Endodermal cell (in vitro differentiated cells): ENCODE data around the gene FKBP2. TPM values are rescaled to one million over a fixed set of nuclear protein-coding genes. Genes with fewer than 3 reads are reported as not detected.

ENCODE experiments used
- DNase-seq: peaks from one replicate; pipeline ENCODE4 v3.0.0-alpha.2; 2017
- H3K27ac ChIP-seq: 2 replicates; pipeline ENCODE4 v1.5.1; 2013; ENCODE audit warnings: mild to moderate bottlenecking, low read depth, low read length, moderate library complexity
- H3K27me3 ChIP-seq: 2 replicates; pipeline ENCODE4 v1.6.1; 2013; ENCODE audit warnings: mild to moderate bottlenecking, low read length, moderate library complexity; ENCODE audit not compliant: insufficient read depth, control insufficient read depth, poor library complexity, severe bottlenecking
- H3K36me3 ChIP-seq: 2 replicates; pipeline ENCODE4 v1.7.0; 2013; ENCODE audit warnings: mild to moderate bottlenecking, low read length, moderate library complexity; ENCODE audit not compliant: control insufficient read depth, insufficient read depth
- H3K4me1 ChIP-seq: one replicate; pipeline ENCODE4 v1.7.0; 2013; ENCODE audit warnings: low read length; ENCODE audit not compliant: control insufficient read depth, insufficient read depth
- H3K4me3 ChIP-seq: 2 replicates; pipeline ENCODE4 v1.5.1; 2013; ENCODE audit warnings: mild to moderate bottlenecking, low read length, moderate library complexity
- H3K9ac ChIP-seq: 2 replicates; pipeline ENCODE4 v1.6.1; 2013; ENCODE audit warnings: mild to moderate bottlenecking, low read length, moderate library complexity; ENCODE audit not compliant: poor library complexity, severe bottlenecking; ENCODE audit errors: extremely low read depth
- H3K9me3 ChIP-seq: 2 replicates; pipeline ENCODE4 v1.6.1; 2013; ENCODE audit warnings: mild to moderate bottlenecking, low read length, moderate library complexity; ENCODE audit not compliant: control insufficient read depth
- H3K27ac Mint-ChIP-seq: 2 replicates; pipeline ENCODE4 v1.8.0; 2020; ENCODE audit warnings: mixed read lengths
- H3K27me3 Mint-ChIP-seq: 2 replicates; pipeline ENCODE4 v1.8.0; 2021; ENCODE audit warnings: mild to moderate bottlenecking, mixed read lengths; ENCODE audit not compliant: insufficient read depth
- H3K36me3 Mint-ChIP-seq: 2 replicates; pipeline ENCODE4 v1.8.0; 2020; ENCODE audit warnings: low read depth, mixed read lengths
- H3K4me1 Mint-ChIP-seq: 2 replicates; pipeline ENCODE4 v1.8.0; 2020; ENCODE audit warnings: mixed read lengths
- H3K4me3 Mint-ChIP-seq: 2 replicates; pipeline ENCODE4 v1.8.0; 2020; ENCODE audit warnings: mild to moderate bottlenecking, moderate library complexity, mixed read lengths
- H3K9me3 Mint-ChIP-seq: 2 replicates; pipeline ENCODE4 v1.8.0; 2020; ENCODE audit warnings: mild to moderate bottlenecking, mixed read lengths
- WGBS, 2 experiments: methylation state at CpG; one replicate each; pipeline versions ENCODE4 v1.1.5 to v1.1.7; 2013; ENCODE audit warnings: missing lambda C conversion rate in 2 of 2, mixed read lengths in 1 of 2; ENCODE audit not compliant: insufficient coverage in 1 of 2, insufficient read length in 1 of 2; 5-methylcytosine and 5-hydroxymethylcytosine counted together
- total RNA-seq, 2 donors: library from RNA; stranded (reverse); fragmentation: NEBNext Ultra II Directional in 1 of 2; extraction: Animal tissue kit (Norgen Biotek cat#: 25700) in 1 of 2; gene quantifications; 2 replicates in 1 of 2; 3 replicates in 1 of 2; pipeline ENCODE4 v1.2.1, GENCODE V29; 2021
- TF ChIP-seq, protein P1 (sequence below): fragments of 200-600 bp; sonication (generic); conservative IDR thresholded peaks from 2 replicates; pipeline ENCODE4 v1.5.0; 2021; ENCODE audit warnings: antibody characterized with exemption, mild to moderate bottlenecking

FKBP2 gene
- total RNA-seq, 2 donors from 2014 or later = 44.6 to 53.7 TPM

DNA sequence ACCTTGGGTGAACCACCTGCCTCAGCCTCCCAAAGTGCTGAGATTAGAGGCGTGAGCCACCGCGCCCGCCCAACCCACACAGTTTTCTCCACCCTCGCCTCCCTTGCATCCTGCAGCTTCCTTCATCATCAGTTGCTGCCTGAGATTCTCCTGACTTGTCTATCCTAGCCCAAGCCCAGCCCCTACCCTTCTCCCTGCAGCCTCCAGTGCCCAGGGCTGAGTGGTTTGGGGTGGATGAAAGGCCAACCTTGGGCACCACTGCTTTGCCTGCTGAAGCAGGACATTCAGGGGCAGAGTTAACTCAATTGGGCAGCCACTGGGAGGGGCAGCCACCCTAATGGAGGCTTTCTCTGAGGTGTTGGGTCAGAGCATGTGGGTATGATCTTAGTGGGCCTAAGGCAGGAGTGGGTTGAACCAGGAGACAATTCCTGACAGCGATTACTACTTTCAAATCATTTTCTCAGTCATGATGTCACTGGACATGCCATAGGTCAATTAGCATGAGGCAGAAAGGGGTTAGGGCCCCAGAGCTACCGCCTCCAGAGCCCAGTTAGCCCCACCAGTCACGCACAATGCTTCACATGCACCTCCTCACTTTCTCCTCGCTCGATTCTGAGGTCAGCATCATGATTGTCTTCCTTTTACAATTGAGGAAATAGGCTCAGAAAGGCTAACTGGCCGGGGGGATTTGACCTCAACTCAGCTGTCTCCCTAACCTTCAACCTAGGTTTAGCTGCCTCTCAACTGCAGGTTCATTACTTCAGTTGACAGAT, 1.0 kb upstream of the FKBP2 start:
- Histone ChIP-seq H3K9ac (peak overlapping the region; percentile 81), H3K4me1 (peaks cover 4% of the 10 kb centered on the region), H3K27ac (peak overlapping the region; percentile 74), H3K36me3 (peaks cover 28% of the 10 kb centered on the region), H3K4me3 (peak overlapping the region; percentile 95), H3K9me3 (no peaks in the 10 kb centered on the region), H3K27me3 (no peaks in the 10 kb centered on the region)
- Mint-ChIP-seq H3K36me3 (peaks cover 33% of the 10 kb centered on the region), H3K27me3 (no peaks in the 10 kb centered on the region), H3K9me3 (no peaks in the 10 kb centered on the region), H3K4me3 (peak overlapping the region; percentile 76), H3K4me1 (peaks cover 13% of the 10 kb centered on the region), H3K27ac (peak overlapping the region; percentile 96)
- TF ChIP-seq, protein P1, sequence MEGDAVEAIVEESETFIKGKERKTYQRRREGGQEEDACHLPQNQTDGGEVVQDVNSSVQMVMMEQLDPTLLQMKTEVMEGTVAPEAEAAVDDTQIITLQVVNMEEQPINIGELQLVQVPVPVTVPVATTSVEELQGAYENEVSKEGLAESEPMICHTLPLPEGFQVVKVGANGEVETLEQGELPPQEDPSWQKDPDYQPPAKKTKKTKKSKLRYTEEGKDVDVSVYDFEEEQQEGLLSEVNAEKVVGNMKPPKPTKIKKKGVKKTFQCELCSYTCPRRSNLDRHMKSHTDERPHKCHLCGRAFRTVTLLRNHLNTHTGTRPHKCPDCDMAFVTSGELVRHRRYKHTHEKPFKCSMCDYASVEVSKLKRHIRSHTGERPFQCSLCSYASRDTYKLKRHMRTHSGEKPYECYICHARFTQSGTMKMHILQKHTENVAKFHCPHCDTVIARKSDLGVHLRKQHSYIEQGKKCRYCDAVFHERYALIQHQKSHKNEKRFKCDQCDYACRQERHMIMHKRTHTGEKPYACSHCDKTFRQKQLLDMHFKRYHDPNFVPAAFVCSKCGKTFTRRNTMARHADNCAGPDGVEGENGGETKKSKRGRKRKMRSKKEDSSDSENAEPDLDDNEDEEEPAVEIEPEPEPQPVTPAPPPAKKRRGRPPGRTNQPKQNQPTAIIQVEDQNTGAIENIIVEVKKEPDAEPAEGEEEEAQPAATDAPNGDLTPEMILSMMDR = no peak
- no peak for DNase-seq
- WGBS, 2 experiments = 86 to 90% methylated on average over 10 to 11 of the region's 11 CpGs

GRCh38 chr11:64241241-64241490, 271 bp downstream of the FKBP2 start:
- Mint-ChIP-seq H3K27ac (peak overlapping the region; percentile 96), H3K4me1 (peaks cover 9% of the 10 kb centered on the region), H3K4me3 (peak overlapping the region; percentile 76), H3K36me3 (peaks cover 33% of the 10 kb centered on the region), H3K27me3 (no peaks in the 10 kb centered on the region), H3K9me3 (no peaks in the 10 kb centered on the region)
- peaks cover 28% of the 10 kb centered on the region for H3K36me3 ChIP-seq
- peak overlapping the region; percentile 81 for H3K9ac ChIP-seq
- H3K27ac ChIP-seq = peak overlapping the region; percentile 99
- WGBS, 2 experiments = 0% methylated on average over 24 of the region's 24 CpGs; no CpG with 5 or more reads in 1 of the 2 experiments
- no peaks in the 10 kb centered on the region for H3K27me3 ChIP-seq
- TF ChIP-seq, protein P1 = no peak
- peaks cover 4% of the 10 kb centered on the region for H3K4me1 ChIP-seq
- H3K4me3 ChIP-seq = peak overlapping the region; percentile 95
- no peaks in the 10 kb centered on the region for H3K9me3 ChIP-seq
- DNase-seq = peak; percentile 100

DNA sequence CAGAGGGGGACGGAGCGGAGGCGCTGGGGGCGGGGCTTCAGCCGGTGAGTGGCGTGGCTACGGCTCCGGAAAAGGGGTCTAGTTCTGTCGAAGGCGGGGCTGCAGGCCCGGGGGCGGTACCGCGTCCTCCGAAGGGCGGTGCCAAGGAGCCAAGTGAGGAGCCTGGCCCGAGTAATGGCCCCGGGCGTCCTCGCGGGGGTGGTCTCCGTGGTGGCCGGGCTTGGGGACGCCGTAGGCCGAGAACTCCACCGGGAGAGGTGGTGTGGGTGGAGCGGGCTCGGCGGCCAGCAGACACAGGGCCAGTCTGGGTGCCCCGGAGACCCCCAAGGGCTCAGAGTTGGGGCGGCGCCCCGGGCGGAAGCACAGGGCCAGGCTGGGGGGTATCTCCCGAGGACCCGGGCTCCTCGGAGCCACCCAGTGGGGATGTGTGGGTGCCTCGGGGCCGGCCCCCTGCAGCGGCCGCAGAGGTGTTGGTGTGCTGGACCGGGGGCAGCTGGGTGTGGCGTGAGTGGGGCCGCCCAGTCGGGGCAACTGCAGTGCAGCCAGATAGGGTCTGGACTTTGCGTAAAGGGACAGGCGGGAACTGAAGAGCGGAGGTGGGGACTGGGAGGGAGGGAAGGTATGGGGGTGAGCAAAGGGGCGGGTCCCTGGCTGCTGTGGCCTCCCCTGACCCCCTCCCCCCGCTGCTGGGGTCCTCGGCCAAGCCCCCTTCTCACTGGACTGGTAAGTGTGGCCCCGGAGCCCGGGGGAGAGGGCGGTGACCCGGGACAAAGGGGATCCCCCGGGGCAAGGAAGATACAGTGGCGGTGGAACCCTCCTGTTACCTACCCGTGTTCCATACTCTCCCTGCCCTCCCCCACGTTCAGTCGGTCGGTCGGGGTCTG, 838 bp downstream of the FKBP2 start:
- H3K27me3 ChIP-seq = no peaks in the 10 kb centered on the region
- Mint-ChIP-seq H3K27me3 (no peaks in the 10 kb centered on the region), H3K4me3 (peak overlapping the region; percentile 76), H3K27ac (peak overlapping the region; percentile 96), H3K36me3 (peaks cover 33% of the 10 kb centered on the region), H3K9me3 (no peaks in the 10 kb centered on the region), H3K4me1 (peaks cover 9% of the 10 kb centered on the region)
- peak overlapping the region; percentile 68 for H3K27ac ChIP-seq
- H3K9ac ChIP-seq = peak overlapping the region; percentile 64
- 1 to 2% methylated on average over 11 to 63 of the region's 63 CpGs for WGBS, 2 experiments
- H3K4me3 ChIP-seq = peak overlapping the region; percentile 95
- H3K4me1 ChIP-seq = peaks cover 4% of the 10 kb centered on the region
- H3K36me3 ChIP-seq = peaks cover 28% of the 10 kb centered on the region
- DNase-seq = peak; percentile 86
- TF ChIP-seq, protein P1 = peak; percentile 16
- H3K9me3 ChIP-seq = no peaks in the 10 kb centered on the region
